MM.1S (cell line): ENCODE measurements around the gene RAI1.

Experiments
- DNase-seq: peaks from one replicate; pipeline ENCODE4 v3.0.0-alpha.2; 2015
- H2AFZ ChIP-seq: fragments of 300-600 bp; sonication (generic); 2 replicates; pipeline ENCODE4 v1.6.0; 2016; ENCODE audit warnings: antibody characterized with exemption, low read length
- H3F3A ChIP-seq: fragments of 300-600 bp; sonication (generic); 2 replicates; pipeline ENCODE4 v1.6.1; 2016; ENCODE audit warnings: mild to moderate bottlenecking, antibody characterized with exemption, low read length, moderate library complexity, mixed read lengths; ENCODE audit not compliant: insufficient read depth
- H3K27ac ChIP-seq: fragments of 300-600 bp; sonication (generic); 2 replicates; pipeline ENCODE4 v1.5.1; 2016; ENCODE audit warnings: mild to moderate bottlenecking, low read length
- H3K27me3 ChIP-seq: fragments of 300-600 bp; sonication (generic); replicated peaks from 2 replicates; pipeline ENCODE4 v1.6.0; 2016; ENCODE audit warnings: low read length; ENCODE audit not compliant: insufficient read depth
- H3K36me3 ChIP-seq: fragments of 300-600 bp; sonication (generic); replicated peaks from 2 replicates; pipeline ENCODE4 v1.6.1; 2016; ENCODE audit warnings: mild to moderate bottlenecking, low read length, mixed read lengths; ENCODE audit not compliant: insufficient read depth
- H3K4me1 ChIP-seq: fragments of 300-600 bp; sonication (generic); 2 replicates; pipeline ENCODE4 v1.6.1; 2016; ENCODE audit warnings: low read length, mixed read lengths
- H3K4me2 ChIP-seq: fragments of 300-600 bp; sonication (generic); 2 replicates; pipeline ENCODE4 v1.6.0; 2016; ENCODE audit warnings: low read depth, low read length
- H3K4me3 ChIP-seq: fragments of 300-600 bp; sonication (generic); 2 replicates; pipeline ENCODE4 v1.5.1; 2016; ENCODE audit warnings: low read length, mixed read lengths
- H3K79me2 ChIP-seq: fragments of 300-600 bp; sonication (generic); 2 replicates; pipeline ENCODE4 v1.6.1; 2016; ENCODE audit warnings: mixed run types, low read length, mixed read lengths
- H3K9ac ChIP-seq: fragments of 300-600 bp; sonication (generic); 2 replicates; pipeline ENCODE4 v1.6.1; 2016; ENCODE audit warnings: low read length, mixed read lengths
- H3K9me2 ChIP-seq: fragments of 300-600 bp; sonication (generic); replicated peaks from 2 replicates; pipeline ENCODE4 v1.6.1; 2016; ENCODE audit warnings: mild to moderate bottlenecking, low read length, mixed read lengths; ENCODE audit not compliant: insufficient read depth
- H3K9me3 ChIP-seq: fragments of 300-600 bp; sonication (generic); replicated peaks from 2 replicates; pipeline ENCODE4 v1.6.1; 2016; ENCODE audit warnings: mild to moderate bottlenecking, low read length, mixed read lengths; ENCODE audit not compliant: insufficient read depth
- H4K20me1 ChIP-seq: fragments of 300-600 bp; sonication (generic); 2 replicates; pipeline ENCODE4 v1.6.1; 2016; ENCODE audit warnings: mild to moderate bottlenecking, low read length, moderate library complexity, mixed read lengths; ENCODE audit not compliant: insufficient read depth
- EZH2 ChIP-seq: fragments of 300-600 bp; sonication (generic); optimal IDR thresholded peaks from 2 replicates; pipeline ENCODE3; 2017; ENCODE audit warnings: low read depth, mild to moderate bottlenecking, antibody characterized with exemption, low read length, mixed read lengths
- EZH2phosphoT487 ChIP-seq: fragments of 300-600 bp; sonication (generic); IDR thresholded peaks from 2 replicates; pipeline ENCODE4 v1.6.1; 2018; ENCODE audit warnings: antibody characterized with exemption, low read length
- TF ChIP-seq, protein P1 (sequence below): fragments of 300-600 bp; sonication (generic); IDR thresholded peaks from 2 replicates; pipeline ENCODE4 v1.5.1; 2016; ENCODE audit warnings: antibody characterized with exemption, low read length, mixed read lengths

RAI1 gene

GRCh38 chr17:17754719-17755686 lies 73.7 kb downstream of the RAI1 start:
- Histone ChIP-seq H3K79me2 (peaks cover 38% of the 10 kb centered on the region), H3K9me2 (no peaks in the 10 kb centered on the region), H3K4me3 (no peak overlapping the region), H3K27me3 (no peaks in the 10 kb centered on the region), H3K36me3 (no peaks in the 10 kb centered on the region), H3K9me3 (no peaks in the 10 kb centered on the region), H3K27ac (no peak overlapping the region), H3K9ac (no peak overlapping the region), H4K20me1 (no peaks in the 10 kb centered on the region), H3K4me1 (peaks cover 16% of the 10 kb centered on the region), H3F3A (no peaks in the 10 kb centered on the region; the same call in 1 of the 2 replicates), H3K4me2 (no peak overlapping the region), H2AFZ (no peak overlapping the region)
- DNase-seq = no peak
- TF ChIP-seq EZH2 = no peak
- TF ChIP-seq, protein P1, sequence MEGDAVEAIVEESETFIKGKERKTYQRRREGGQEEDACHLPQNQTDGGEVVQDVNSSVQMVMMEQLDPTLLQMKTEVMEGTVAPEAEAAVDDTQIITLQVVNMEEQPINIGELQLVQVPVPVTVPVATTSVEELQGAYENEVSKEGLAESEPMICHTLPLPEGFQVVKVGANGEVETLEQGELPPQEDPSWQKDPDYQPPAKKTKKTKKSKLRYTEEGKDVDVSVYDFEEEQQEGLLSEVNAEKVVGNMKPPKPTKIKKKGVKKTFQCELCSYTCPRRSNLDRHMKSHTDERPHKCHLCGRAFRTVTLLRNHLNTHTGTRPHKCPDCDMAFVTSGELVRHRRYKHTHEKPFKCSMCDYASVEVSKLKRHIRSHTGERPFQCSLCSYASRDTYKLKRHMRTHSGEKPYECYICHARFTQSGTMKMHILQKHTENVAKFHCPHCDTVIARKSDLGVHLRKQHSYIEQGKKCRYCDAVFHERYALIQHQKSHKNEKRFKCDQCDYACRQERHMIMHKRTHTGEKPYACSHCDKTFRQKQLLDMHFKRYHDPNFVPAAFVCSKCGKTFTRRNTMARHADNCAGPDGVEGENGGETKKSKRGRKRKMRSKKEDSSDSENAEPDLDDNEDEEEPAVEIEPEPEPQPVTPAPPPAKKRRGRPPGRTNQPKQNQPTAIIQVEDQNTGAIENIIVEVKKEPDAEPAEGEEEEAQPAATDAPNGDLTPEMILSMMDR = no peak
- TF ChIP-seq EZH2phosphoT487 = no peak

DNA sequence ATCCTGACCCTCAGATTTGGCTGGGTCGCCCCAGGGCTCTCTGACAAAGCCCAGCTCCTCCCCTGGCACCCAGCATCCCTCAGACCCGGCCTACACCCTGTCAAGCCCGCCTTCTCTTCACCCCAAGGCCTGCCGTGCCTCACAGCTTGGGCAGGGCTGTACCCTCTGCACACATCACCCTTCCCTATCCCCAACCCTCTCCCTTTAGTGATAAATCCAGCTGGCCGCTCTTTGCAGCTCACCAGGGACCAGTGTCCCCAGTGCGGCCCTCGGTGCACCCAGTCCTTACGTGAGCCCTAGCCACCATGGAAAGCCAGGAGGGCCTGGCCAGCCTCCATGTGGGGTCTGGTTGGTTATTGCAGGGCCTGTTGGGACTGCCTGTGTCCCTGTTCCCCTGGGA lies 74.5 kb downstream of the RAI1 start:
- Histone ChIP-seq H3K36me3 (no peaks in the 10 kb centered on the region), H3K4me3 (no peak overlapping the region), H2AFZ (no peak overlapping the region), H3K27me3 (no peaks in the 10 kb centered on the region), H3K9me3 (no peaks in the 10 kb centered on the region), H3K9me2 (no peaks in the 10 kb centered on the region), H3F3A (no peaks in the 10 kb centered on the region; the same call in 1 of the 2 replicates), H3K4me2 (no peak overlapping the region), H3K9ac (no peak overlapping the region), H3K4me1 (peaks cover 15% of the 10 kb centered on the region), H3K27ac (no peak overlapping the region), H3K79me2 (peaks cover 39% of the 10 kb centered on the region), H4K20me1 (no peaks in the 10 kb centered on the region)
- no peak for TF ChIP-seq EZH2
- no peak for TF ChIP-seq EZH2phosphoT487
- TF ChIP-seq, protein P1 = no peak
- DNase-seq = no peak

GRCh38 chr17:17757391-17757791 lies 76.1 kb downstream of the RAI1 start:
- Histone ChIP-seq H3K4me1 (peaks cover 6% of the 10 kb centered on the region; the same call in 1 of the 2 replicates), H3K4me2 (no peak overlapping the region)

More at GRCh38 chr17:17757391-17757791, 76.1 kb downstream of the RAI1 start:
- H3K4me3 ChIP-seq = no peak overlapping the region
- H3K27ac ChIP-seq = no peak overlapping the region
- no peaks in the 10 kb centered on the region for H3K9me3 ChIP-seq
- H3F3A ChIP-seq = no peaks in the 10 kb centered on the region
- TF ChIP-seq EZH2phosphoT487 = no peak
- TF ChIP-seq, protein P1 = no peak
- TF ChIP-seq EZH2 = no peak
- no peak for DNase-seq
- no peak overlapping the region for H3K9ac ChIP-seq
- no peaks in the 10 kb centered on the region for H3K9me2 ChIP-seq
- H4K20me1 ChIP-seq = no peaks in the 10 kb centered on the region
- no peak overlapping the region for H2AFZ ChIP-seq
- H3K27me3 ChIP-seq = no peaks in the 10 kb centered on the region
- H3K36me3 ChIP-seq = no peaks in the 10 kb centered on the region
- peaks cover 35% of the 10 kb centered on the region for H3K79me2 ChIP-seq
